HEK293 (cell line): Measurements from ENCODE around the gene FTHL17.
A peak's percentile ranks its signal among the peaks of the same experiment; 100 is the strongest.

Experiments used
- CTCF ChIA-PET: fragments of 350-600 bp; formaldehyde crosslinking; extraction: SDS; loops from one replicate; lab custom pipeline; 2021; ENCODE audit warnings: antibody characterized with exemption; lab: Yijun Ruan, JAX
- POLR2A ChIA-PET: fragments of 300-600 bp; formaldehyde crosslinking; extraction: SDS; loops from one replicate; lab custom pipeline; 2020; ENCODE audit warnings: antibody characterized with exemption, inconsistent platforms; lab: Yijun Ruan, JAX
- H3K27ac ChIP-seq: fragments of 200-500 bp; sonication (Bioruptor generic); 2 replicates; pipeline ENCODE4 v1.5.1; 2014; ENCODE audit warnings: low read depth, low read length, control low read depth, inconsistent platforms; ENCODE audit errors: extremely low read depth
- H3K36me3 ChIP-seq, 2 experiments: fragments of 200-500 bp in 1 of 2; sonication (Bioruptor generic) in 1 of 2; 1 replicate in 1 of 2; 2 replicates in 1 of 2; pipeline ENCODE4 v1.5.1; 2014 to 2017; ENCODE audit warnings: inconsistent platforms in 2 of 2, low read length in 2 of 2; ENCODE audit not compliant: control insufficient read depth in 2 of 2, insufficient read depth in 1 of 2
- H3K4me1 ChIP-seq: fragments of 200-500 bp; sonication (Bioruptor generic); 2 replicates; pipeline ENCODE4 v1.5.1; 2014; ENCODE audit warnings: mild to moderate bottlenecking, low read length, inconsistent platforms; ENCODE audit not compliant: control insufficient read depth, insufficient read depth
- H3K4me3 ChIP-seq: 2 replicates; pipeline ENCODE4 v1.5.1; 2011; ENCODE audit warnings: low read depth, mild to moderate bottlenecking, control low read depth, low read length, moderate library complexity
- H3K9me3 ChIP-seq: fragments of 200-500 bp; sonication (Bioruptor generic); 2 replicates; pipeline ENCODE4 v1.5.1; 2014; ENCODE audit warnings: low read depth, low read length, inconsistent platforms; ENCODE audit not compliant: control insufficient read depth, insufficient read depth
- GLIS1 ChIP-seq: fragments of 450-650 bp; formaldehyde crosslinking; IDR thresholded peaks from 2 replicates; pipeline ENCODE4 v1.5.1; 2016; ENCODE audit warnings: missing biosample characterization, missing genetic modification characterization
- KLF7 ChIP-seq: fragments of 450-650 bp; formaldehyde crosslinking; IDR thresholded peaks from 2 replicates; pipeline ENCODE4 v1.5.1; 2016; ENCODE audit warnings: missing biosample characterization, missing genetic modification characterization, borderline replicate concordance
- MEIS1 ChIP-seq: sonication (generic); formaldehyde crosslinking; IDR thresholded peaks from 2 replicates; pipeline ENCODE4 v1.8.1; 2022; ENCODE audit warnings: missing genetic modification reagents, mild to moderate bottlenecking, borderline replicate concordance
- SP7 ChIP-seq: fragments of 450-650 bp; formaldehyde crosslinking; IDR thresholded peaks from 2 replicates; pipeline ENCODE4 v1.5.1; 2016; ENCODE audit warnings: missing biosample characterization, missing genetic modification characterization
- ZIC2 ChIP-seq: fragments of 450-650 bp; formaldehyde crosslinking; IDR thresholded peaks from 2 replicates; pipeline ENCODE4 v1.5.1; 2016; ENCODE audit warnings: missing biosample characterization, missing genetic modification characterization
- ZNF24 ChIP-seq: fragments of 450-650 bp; formaldehyde crosslinking; IDR thresholded peaks from 2 replicates; pipeline ENCODE4 v1.5.1; 2016; ENCODE audit warnings: missing biosample characterization, missing genetic modification characterization
- ZNF324 ChIP-seq: fragments of 450-650 bp; formaldehyde crosslinking; IDR thresholded peaks from 2 replicates; pipeline ENCODE4 v1.5.1; 2016; ENCODE audit warnings: missing biosample characterization, missing genetic modification characterization
- ZNF626 ChIP-seq: fragments of 450-650 bp; sonication (Bioruptor Pico); formaldehyde crosslinking; IDR thresholded peaks from 2 replicates; pipeline ENCODE4 v1.5.1; 2018; ENCODE audit warnings: missing biosample characterization, missing genetic modification characterization, inconsistent platforms
- ZNF629 ChIP-seq: fragments of 450-650 bp; formaldehyde crosslinking; IDR thresholded peaks from 2 replicates; pipeline ENCODE4 v1.5.1; 2017; ENCODE audit warnings: missing biosample characterization, missing genetic modification characterization
- ZNF776 ChIP-seq: fragments of 450-650 bp; formaldehyde crosslinking; IDR thresholded peaks from 2 replicates; pipeline ENCODE4 v1.5.0; 2017; ENCODE audit warnings: missing biosample characterization, missing genetic modification characterization, borderline replicate concordance
- ZNF791 ChIP-seq: fragments of 450-650 bp; formaldehyde crosslinking; IDR thresholded peaks from 2 replicates; pipeline ENCODE4 v1.5.1; 2016; ENCODE audit warnings: missing biosample characterization, missing genetic modification characterization
- TF ChIP-seq, protein P1 (sequence below): fragments of 450-650 bp; formaldehyde crosslinking; IDR thresholded peaks from 2 replicates; pipeline ENCODE4 v1.5.1; 2016; ENCODE audit warnings: missing biosample characterization, missing genetic modification characterization
- TF ChIP-seq, protein P2 (sequence below): fragments of 450-650 bp; formaldehyde crosslinking; IDR thresholded peaks from 2 replicates; pipeline ENCODE4 v1.5.1; 2016; ENCODE audit warnings: missing biosample characterization, missing genetic modification characterization
- TF ChIP-seq, protein P3 (sequence below): fragments of 450-650 bp; formaldehyde crosslinking; IDR thresholded peaks from 2 replicates; pipeline ENCODE4 v1.5.1; 2016; ENCODE audit warnings: missing biosample characterization, missing genetic modification characterization, low read depth

Gene FTHL17

DNA sequence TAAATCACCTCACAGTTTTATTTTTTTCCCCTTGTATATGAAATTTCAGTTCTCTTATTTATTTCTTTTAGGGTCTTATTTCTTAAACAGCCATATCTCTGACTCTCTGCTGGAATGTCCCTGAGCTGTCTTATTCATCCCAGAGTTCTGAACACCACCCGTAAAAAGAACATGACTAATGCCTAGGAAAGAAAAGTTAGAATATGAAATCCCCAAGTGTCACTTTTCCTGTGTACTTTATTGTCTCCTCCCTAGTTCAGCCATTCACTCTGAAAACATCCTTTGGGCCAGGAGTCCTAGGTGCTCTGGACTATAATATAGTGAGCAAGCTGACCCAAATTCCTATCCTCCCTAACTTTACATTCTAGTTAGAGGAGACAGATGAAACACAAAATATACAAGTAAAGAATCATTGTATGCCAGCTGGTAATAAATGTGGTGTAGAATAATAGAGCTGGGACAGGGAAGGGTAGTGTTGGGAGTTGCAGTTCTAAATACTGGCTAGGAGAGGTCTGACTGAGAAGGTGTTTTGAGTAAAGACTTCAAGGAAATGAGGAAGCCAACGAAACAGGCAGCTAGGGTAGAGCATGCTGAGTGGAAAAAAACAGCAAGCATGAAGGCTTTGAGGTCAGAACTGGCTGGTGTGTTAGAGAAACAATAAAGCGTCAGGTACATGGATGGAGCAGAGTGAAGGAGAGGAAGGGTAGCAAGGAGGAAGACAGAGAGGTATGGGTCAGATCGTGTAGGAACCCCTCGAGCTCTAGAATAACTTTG, 40.6 kb upstream of the FTHL17 start (continued):
- TF ChIP-seq SP7 (no peak), KLF7 (tag by site-specific recombination) (no peak), ZNF791 (no peak), MEIS1 (CRISPR knock-in tag) (no peak), ZNF629 (tag by site-specific recombination) (no peak), ZNF324 (tag by site-specific recombination) (no peak), ZNF626 (tag by site-specific recombination) (no peak)
- TF ChIP-seq, protein P1, sequence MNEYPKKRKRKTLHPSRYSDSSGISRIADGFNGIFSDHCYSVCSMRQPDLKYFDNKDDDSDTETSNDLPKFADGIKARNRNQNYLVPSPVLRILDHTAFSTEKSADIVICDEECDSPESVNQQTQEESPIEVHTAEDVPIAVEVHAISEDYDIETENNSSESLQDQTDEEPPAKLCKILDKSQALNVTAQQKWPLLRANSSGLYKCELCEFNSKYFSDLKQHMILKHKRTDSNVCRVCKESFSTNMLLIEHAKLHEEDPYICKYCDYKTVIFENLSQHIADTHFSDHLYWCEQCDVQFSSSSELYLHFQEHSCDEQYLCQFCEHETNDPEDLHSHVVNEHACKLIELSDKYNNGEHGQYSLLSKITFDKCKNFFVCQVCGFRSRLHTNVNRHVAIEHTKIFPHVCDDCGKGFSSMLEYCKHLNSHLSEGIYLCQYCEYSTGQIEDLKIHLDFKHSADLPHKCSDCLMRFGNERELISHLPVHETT, result no peak
- TF ChIP-seq, all 188 proteins: peak for 0

DNA sequence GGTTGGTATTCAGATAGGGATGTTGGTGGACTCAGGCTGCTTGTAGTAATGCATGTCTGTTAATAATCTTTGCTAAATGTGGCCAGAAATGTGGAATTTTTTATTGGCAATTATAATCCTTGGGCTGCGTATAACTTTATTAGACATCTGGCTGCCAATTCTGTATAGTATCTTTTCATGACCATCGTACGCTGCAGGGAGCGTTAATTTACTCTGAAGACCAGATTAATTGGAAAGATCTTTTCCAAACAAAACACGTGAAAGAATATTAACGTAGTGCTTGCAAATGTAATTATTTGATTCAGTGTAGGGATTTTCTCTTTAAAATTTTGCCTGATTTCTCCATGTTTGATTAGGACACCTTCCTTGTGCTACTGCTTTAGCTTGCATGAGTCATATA, 38.8 kb upstream of the FTHL17 start:
- Histone ChIP-seq H3K9me3 (no peaks in the 10 kb centered on the region), H3K4me1 (no peaks in the 10 kb centered on the region), H3K27ac (no peak overlapping the region), H3K4me3 (no peak overlapping the region), H3K36me3 (no peaks in the 10 kb centered on the region)
- POLR2A ChIA-PET, result no interaction called here
- CTCF ChIA-PET, result no interaction called here
- TF ChIP-seq ZIC2 (tag by site-specific recombination) (no peak), ZNF24 (no peak)

DNA sequence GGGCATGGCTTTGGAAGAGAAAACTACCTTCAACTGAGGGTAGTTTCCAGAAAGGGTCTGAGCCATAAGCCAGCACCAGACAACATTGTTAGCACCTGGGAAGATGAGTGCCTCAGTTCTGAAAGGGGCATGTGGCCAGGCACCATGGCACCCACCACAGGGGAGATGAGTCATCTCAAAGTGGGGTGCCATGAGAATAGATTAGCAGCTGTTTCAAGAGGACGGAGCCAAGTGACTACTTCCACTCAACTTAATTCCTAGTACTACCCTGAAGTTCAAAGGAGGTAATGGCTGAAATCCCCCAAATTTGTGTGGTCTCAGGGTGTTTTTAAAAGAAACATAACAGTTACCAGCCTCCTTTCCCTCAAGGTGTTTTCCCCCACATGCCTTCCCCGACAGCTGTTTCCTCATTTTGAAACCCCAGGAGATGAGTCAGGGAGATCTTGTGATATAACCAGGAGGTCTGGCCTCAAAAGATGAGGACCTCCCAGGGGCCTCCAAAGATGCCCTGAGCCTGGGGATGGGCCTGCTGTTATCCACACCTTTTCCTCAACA, 27.8 kb upstream of the FTHL17 start:
- Histone ChIP-seq H3K9me3 (no peaks in the 10 kb centered on the region), H3K36me3 (no peaks in the 10 kb centered on the region), H3K4me1 (no peaks in the 10 kb centered on the region), H3K4me3 (no peak overlapping the region), H3K27ac (no peak overlapping the region)
- POLR2A ChIA-PET, result no interaction called here
- CTCF ChIA-PET, result no interaction called here
- TF ChIP-seq, protein P2, sequence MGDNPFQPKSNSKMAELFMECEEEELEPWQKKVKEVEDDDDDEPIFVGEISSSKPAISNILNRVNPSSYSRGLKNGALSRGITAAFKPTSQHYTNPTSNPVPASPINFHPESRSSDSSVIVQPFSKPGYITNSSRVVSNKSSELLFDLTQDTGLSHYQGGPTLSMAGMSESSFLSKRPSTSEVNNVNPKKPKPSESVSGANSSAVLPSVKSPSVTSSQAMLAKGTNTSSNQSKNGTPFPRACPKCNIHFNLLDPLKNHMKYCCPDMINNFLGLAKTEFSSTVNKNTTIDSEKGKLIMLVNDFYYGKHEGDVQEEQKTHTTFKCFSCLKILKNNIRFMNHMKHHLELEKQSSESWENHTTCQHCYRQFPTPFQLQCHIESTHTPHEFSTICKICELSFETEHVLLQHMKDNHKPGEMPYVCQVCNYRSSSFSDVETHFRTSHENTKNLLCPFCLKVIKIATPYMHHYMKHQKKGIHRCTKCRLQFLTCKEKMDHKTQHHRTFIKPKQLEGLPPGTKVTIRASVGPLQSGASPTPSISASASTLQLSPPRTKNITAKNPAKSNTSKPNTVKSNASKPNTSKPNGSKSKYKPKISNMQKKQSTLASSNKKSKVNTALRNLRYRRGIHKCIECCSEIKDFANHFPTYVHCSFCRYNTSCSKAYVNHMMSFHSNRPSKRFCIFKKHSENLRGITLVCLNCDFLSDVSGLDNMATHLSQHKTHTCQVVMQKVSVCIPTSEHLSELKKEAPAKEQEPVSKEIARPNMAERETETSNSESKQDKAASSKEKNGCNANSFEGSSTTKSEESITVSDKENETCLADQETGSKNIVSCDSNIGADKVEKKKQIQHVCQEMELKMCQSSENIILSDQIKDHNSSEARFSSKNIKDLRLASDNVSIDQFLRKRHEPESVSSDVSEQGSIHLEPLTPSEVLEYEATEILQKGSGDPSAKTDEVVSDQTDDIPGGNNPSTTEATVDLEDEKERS (tag by site-specific recombination), result no peak
- peak; percentile 20; the same call in 1 of the 2 replicates for TF ChIP-seq GLIS1

DNA sequence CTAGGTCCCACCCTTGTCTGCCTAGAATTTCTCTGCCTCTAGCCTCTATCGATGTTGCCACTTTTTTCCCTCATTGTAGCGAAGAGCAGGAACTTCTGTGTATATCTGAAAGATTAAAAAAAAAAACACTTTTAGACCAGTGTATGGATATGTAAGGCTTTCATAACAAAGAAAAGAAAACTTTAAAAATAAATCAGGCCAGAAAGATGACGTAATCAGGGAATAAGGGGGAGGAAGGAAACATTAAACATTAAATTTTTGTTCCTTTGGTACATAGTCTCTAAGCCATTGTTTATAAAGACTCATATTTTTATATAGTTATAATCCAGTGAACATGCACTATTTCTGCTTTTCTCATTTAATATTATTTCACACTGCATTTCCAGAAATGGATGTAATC, 26.2 kb upstream of the FTHL17 start:
- Histone ChIP-seq H3K4me3 (no peak overlapping the region), H3K4me1 (no peaks in the 10 kb centered on the region), H3K9me3 (no peaks in the 10 kb centered on the region), H3K36me3 (no peaks in the 10 kb centered on the region), H3K27ac (no peak overlapping the region)
- POLR2A ChIA-PET, result no interaction called here
- TF ChIP-seq ZNF776, result no peak
- TF ChIP-seq, protein P3, sequence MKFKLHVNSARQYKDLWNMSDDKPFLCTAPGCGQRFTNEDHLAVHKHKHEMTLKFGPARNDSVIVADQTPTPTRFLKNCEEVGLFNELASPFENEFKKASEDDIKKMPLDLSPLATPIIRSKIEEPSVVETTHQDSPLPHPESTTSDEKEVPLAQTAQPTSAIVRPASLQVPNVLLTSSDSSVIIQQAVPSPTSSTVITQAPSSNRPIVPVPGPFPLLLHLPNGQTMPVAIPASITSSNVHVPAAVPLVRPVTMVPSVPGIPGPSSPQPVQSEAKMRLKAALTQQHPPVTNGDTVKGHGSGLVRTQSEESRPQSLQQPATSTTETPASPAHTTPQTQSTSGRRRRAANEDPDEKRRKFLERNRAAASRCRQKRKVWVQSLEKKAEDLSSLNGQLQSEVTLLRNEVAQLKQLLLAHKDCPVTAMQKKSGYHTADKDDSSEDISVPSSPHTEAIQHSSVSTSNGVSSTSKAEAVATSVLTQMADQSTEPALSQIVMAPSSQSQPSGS (tag by site-specific recombination), result peak; percentile 62
- CTCF ChIA-PET, result no interaction called here
